ENCODE data around the gene C14orf119.

Gene C14orf119

DNA sequence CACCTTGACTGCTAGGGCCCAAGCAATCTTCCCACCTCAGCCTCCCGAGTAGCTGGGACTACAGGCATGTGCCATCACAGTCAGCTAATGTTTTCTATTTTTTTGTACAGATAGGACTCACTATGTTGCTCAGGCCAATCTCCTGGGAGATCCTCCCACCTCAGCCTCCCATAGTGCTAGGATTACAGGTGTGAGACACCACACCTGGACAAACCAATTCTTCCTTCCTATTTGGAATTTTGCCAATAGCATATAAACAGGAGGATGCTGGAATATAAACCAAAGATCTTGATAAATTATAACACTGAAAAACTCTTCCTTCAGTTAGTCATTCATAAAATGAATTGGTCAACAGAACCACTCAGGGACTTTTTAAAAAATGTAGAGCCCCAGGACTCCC is 8.7 kb upstream of the C14orf119 start:
- Histone ChIP-seq H3K27me3 (ENCODE audit: insufficient read depth, poor library complexity, severe bottlenecking) (no peaks in the 10 kb centered on the region), H3K27ac (ENCODE audit: poor library complexity, severe bottlenecking) (no peak overlapping the region), H3K4me1 (ENCODE audit: insufficient read depth, poor library complexity, severe bottlenecking) (no peaks in the 10 kb centered on the region), H3K9me3 (ENCODE audit: severe bottlenecking) (no peaks in the 10 kb centered on the region), H3K4me3 (ENCODE audit: severe bottlenecking) (no peak overlapping the region), H3K36me3 (ENCODE audit: low read depth) (peaks cover 100% of the 10 kb centered on the region)
- TF ChIP-seq, protein P1, sequence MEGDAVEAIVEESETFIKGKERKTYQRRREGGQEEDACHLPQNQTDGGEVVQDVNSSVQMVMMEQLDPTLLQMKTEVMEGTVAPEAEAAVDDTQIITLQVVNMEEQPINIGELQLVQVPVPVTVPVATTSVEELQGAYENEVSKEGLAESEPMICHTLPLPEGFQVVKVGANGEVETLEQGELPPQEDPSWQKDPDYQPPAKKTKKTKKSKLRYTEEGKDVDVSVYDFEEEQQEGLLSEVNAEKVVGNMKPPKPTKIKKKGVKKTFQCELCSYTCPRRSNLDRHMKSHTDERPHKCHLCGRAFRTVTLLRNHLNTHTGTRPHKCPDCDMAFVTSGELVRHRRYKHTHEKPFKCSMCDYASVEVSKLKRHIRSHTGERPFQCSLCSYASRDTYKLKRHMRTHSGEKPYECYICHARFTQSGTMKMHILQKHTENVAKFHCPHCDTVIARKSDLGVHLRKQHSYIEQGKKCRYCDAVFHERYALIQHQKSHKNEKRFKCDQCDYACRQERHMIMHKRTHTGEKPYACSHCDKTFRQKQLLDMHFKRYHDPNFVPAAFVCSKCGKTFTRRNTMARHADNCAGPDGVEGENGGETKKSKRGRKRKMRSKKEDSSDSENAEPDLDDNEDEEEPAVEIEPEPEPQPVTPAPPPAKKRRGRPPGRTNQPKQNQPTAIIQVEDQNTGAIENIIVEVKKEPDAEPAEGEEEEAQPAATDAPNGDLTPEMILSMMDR (IDR thresholded peaks at IDR 0.05; ENCODE audit: poor library complexity, severe bottlenecking), result no peak
- DNase-seq (ENCODE audit: low spot score) (no peak), ATAC-seq (ENCODE audit: low read depth) (no peak)

DNA sequence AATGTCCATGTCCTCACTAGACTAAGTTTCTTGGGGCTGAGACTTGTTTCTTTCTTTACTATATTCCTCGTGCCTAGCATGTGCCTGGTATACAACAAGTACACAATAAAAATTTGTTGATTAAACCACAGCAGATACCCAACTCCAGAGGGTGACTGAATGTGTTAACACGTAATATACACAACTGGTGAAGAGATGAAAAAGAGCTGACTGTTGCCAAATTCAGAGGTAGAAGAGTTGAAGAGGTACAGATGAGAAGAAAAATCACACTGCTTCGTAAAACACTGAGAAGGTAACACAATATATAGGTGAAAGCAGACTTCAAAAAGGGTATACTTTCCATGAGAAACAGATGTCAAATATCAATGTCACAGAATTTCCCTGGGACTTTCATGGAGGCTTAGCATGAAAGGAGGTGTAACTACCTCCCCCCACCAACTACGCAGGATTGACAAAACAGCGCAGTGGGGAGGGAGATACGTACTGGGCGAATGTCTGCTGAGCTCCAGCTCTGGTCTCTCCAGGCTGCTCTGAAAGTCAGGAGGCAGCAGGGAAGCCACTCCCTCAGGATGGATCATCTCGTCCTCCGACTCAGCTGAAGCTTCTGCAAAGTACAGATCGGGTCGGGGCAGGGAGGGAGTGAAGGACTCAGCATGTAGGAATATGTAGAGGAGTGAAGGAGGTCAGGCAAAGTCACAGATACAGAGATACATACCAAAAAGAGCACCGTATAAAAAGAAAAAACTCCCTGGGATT is 5.6 kb upstream of the C14orf119 start:
- peaks cover 5% of the 10 kb centered on the region for H3K4me1 ChIP-seq (ENCODE audit: insufficient read depth, poor library complexity, severe bottlenecking)

DNA sequence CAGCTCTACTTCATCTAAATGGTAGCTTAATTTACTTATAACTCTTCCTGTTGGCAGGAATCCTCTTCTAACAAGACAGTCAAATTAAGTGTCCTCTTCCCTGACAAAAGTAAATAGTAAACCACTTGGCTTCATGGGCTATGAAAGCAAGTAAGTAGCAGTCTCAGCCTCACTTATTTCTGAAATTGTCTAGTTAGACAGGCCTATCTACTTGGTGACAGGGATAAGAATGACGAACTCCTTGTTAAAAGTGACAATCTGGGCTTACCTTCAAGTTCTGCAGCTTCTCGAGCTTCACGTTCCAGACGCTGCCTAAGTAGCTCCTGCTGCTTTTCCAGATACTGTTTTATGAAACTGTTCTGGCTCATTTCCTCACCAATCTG is 5.1 kb upstream of the C14orf119 start:
- Histone ChIP-seq H3K27ac (ENCODE audit: poor library complexity, severe bottlenecking) (no peak overlapping the region), H3K4me1 (ENCODE audit: insufficient read depth, poor library complexity, severe bottlenecking) (peaks cover 5% of the 10 kb centered on the region), H3K4me3 (ENCODE audit: severe bottlenecking) (no peak overlapping the region), H3K9me3 (ENCODE audit: severe bottlenecking) (no peaks in the 10 kb centered on the region), H3K36me3 (ENCODE audit: low read depth) (peaks cover 84% of the 10 kb centered on the region), H3K27me3 (ENCODE audit: insufficient read depth, poor library complexity, severe bottlenecking) (no peaks in the 10 kb centered on the region)
- TF ChIP-seq, protein P1 (IDR thresholded peaks at IDR 0.05; ENCODE audit: poor library complexity, severe bottlenecking), result no peak
- DNase-seq (ENCODE audit: low spot score) (no peak), ATAC-seq (ENCODE audit: low read depth) (no peak)

More for the DNA sequence above, 5.6 kb upstream of the C14orf119 start:
- TF ChIP-seq, protein P1 (IDR thresholded peaks at IDR 0.05; ENCODE audit: poor library complexity, severe bottlenecking), result no peak
- no peak overlapping the region for H3K27ac ChIP-seq (ENCODE audit: poor library complexity, severe bottlenecking)
- H3K27me3 ChIP-seq (ENCODE audit: insufficient read depth, poor library complexity, severe bottlenecking), result no peaks in the 10 kb centered on the region
- DNase-seq (ENCODE audit: low spot score) (no peak), ATAC-seq (ENCODE audit: low read depth) (no peak)
- no peak overlapping the region for H3K4me3 ChIP-seq (ENCODE audit: severe bottlenecking)
- H3K9me3 ChIP-seq (ENCODE audit: severe bottlenecking), result no peaks in the 10 kb centered on the region
- peaks cover 89% of the 10 kb centered on the region for H3K36me3 ChIP-seq (ENCODE audit: low read depth)

DNA sequence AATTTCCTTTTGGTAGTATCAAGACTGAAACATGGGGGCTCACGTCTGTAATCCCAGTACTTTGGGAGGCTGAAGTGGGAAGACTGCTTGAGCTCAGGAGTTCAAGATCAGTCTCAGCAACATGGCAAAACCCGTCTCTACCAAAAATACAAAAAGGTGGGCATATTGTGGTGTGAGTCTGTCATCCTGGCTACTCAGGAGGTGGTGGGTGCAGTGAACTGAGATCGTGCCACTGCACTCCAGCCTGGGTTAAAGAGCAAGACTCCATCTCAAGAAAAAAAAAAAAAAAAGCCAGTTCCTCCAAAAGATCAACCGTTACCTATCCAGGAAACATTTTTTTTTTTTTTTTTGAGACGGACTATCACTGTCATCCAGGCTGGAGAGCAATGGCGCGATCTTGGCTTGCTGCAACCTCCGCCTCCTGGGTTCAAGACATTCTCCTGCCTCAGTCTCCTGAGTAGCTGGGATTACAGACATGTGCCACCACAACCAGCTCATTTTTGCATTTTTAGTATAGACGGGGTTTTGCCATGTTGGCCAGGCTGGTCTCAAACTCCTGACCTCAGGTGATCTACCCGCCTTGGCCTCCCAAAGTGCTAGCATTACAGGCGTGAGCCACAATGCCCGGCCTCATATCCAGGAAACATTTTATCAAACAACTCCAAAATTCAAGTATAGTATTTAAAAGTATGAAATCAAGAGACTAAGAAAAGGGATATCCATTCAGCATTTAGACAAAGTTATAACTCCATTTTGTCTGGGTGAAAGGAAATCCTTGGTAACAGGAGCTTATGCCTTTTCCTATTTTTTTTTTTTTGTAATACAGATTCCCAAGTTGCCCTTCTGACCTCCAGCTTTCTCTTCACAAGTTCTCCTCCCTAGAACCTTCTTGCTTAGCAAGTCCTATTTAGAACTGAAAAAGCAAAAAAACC is 3.7 kb upstream of the C14orf119 start:
- TF ChIP-seq, protein P1 (IDR thresholded peaks at IDR 0.05; ENCODE audit: poor library complexity, severe bottlenecking), result no peak
- Histone ChIP-seq H3K27me3 (ENCODE audit: insufficient read depth, poor library complexity, severe bottlenecking) (no peaks in the 10 kb centered on the region), H3K9me3 (ENCODE audit: severe bottlenecking) (no peaks in the 10 kb centered on the region), H3K27ac (ENCODE audit: poor library complexity, severe bottlenecking) (no peak overlapping the region), H3K4me1 (ENCODE audit: insufficient read depth, poor library complexity, severe bottlenecking) (peaks cover 6% of the 10 kb centered on the region), H3K4me3 (ENCODE audit: severe bottlenecking) (no peak overlapping the region), H3K36me3 (ENCODE audit: low read depth) (peaks cover 71% of the 10 kb centered on the region)
- ATAC-seq (ENCODE audit: low read depth) (no peak), DNase-seq (ENCODE audit: low spot score) (no peak)
